G401 (cell line): ENCODE data around the gene COA3. TPM values are rescaled to one million over a fixed set of nuclear protein-coding genes. Genes with fewer than 3 reads are reported as not detected.
A peak's percentile ranks its signal among the peaks of the same experiment; 100 is the strongest.

Experiments used
- DNase-seq: peaks from one replicate; pipeline ENCODE4 v3.0.0-alpha.2; 2015; ENCODE audit warnings: low spot score
- in situ Hi-C: cut with HindIII; loops from 2 replicates; pipeline ENCODE4 v1.10.0; 2016; ENCODE audit warnings: low sequenced_read_pairs, mixed read lengths
- total RNA-seq: library from RNA; depleted of rRNA; stranded (reverse); fragments of >200 nt; shearing (Covaris generic); gene quantifications from 2 replicates; pipeline ENCODE4 v1.2.3, GENCODE V29; 2014

The COA3 gene
- total RNA-seq, 1 experiment from 2014 or later = 53.7 TPM

- peak; percentile 30 for DNase-seq
- in situ Hi-C loops = no loop called here
These were observed 21.5 kb upstream of the COA3 start for GRCh38 chr17:42819939-42820535.

- DNase-seq = no peak
- in situ Hi-C loops = no loop called here
These were observed 19.9 kb upstream of the COA3 start for GRCh38 chr17:42818379-42818778.

GRCh38 chr17:42817866-42818265 is 19.4 kb upstream of the COA3 start:
- DNase-seq = no peak
- in situ Hi-C loops = no loop called here

GRCh38 chr17:42814633-42815399 is 16.3 kb upstream of the COA3 start:
- DNase-seq = no peak
- in situ Hi-C loops = no loop called here

- in situ Hi-C loops = no loop called here
- DNase-seq = peak; percentile 74
These were observed 10.7 kb upstream of the COA3 start for GRCh38 chr17:42809250-42809649.

GRCh38 chr17:42806249-42806648 is 7.7 kb upstream of the COA3 start:
- no peak for DNase-seq
- in situ Hi-C loops = no loop called here

GRCh38 chr17:42804918-42805367 is 6.4 kb upstream of the COA3 start:
- in situ Hi-C loops = no loop called here
- no peak for DNase-seq

- no peak for DNase-seq
- in situ Hi-C loops = no loop called here
These were observed 4.8 kb upstream of the COA3 start for GRCh38 chr17:42803074-42803883.

- no peak for DNase-seq
- in situ Hi-C loops = no loop called here
These were observed 507 bp downstream of the COA3 start for GRCh38 chr17:42798011-42798382.

GRCh38 chr17:42797067-42798007 is 1.2 kb downstream of the COA3 start:
- DNase-seq = no peak
- in situ Hi-C loops = no loop called here

- DNase-seq = no peak
- in situ Hi-C loops = no loop called here
These were observed 2.3 kb downstream of the COA3 start for GRCh38 chr17:42796066-42796758.

GRCh38 chr17:42795465-42795864 is 3.0 kb downstream of the COA3 start:
- DNase-seq = no peak
- in situ Hi-C loops = no loop called here

- DNase-seq = no peak
- in situ Hi-C loops = no loop called here
These were observed 3.4 kb downstream of the COA3 start for GRCh38 chr17:42795061-42795460.

GRCh38 chr17:42792545-42792944 is 6.0 kb downstream of the COA3 start:
- no peak for DNase-seq
- in situ Hi-C loops = no loop called here

GRCh38 chr17:42791948-42792347 is 6.6 kb downstream of the COA3 start:
- in situ Hi-C loops = no loop called here
- no peak for DNase-seq

- no peak for DNase-seq
- in situ Hi-C loops = no loop called here
These were observed 11.2 kb downstream of the COA3 start for GRCh38 chr17:42787266-42787665.

- in situ Hi-C loops = no loop called here
- no peak for DNase-seq
These were observed 13.5 kb downstream of the COA3 start for GRCh38 chr17:42784811-42785592.

- in situ Hi-C loops = no loop called here
- DNase-seq = no peak
These were observed 14.1 kb downstream of the COA3 start for GRCh38 chr17:42784409-42784808.
